ENCODE results near the gene TRIM13.

GRCh38 chr13:49953560-49953959, 43.3 kb upstream of the TRIM13 start:
- TF ChIP-seq CTCF (IDR thresholded peaks at IDR 0.05; ENCODE audit: poor library complexity) (no peak), EZH2 (IDR thresholded peaks at IDR 0.05; ENCODE audit: borderline replicate concordance) (no peak)
